AG09319 (cell line): ENCODE data around the gene CST5.
"Not testable (repeated sequence)": the region's sequence is repeated elsewhere in the genome, so short reads cannot be mapped to it uniquely, and the experiment has no call there.

Source experiments
- DNase-seq: peaks from one replicate; pipeline ENCODE4 v3.0.0-alpha.2; 2010; ENCODE audit warnings: low read depth; ENCODE audit errors: extremely low read depth
- TF ChIP-seq, protein P1 (sequence below): IDR thresholded peaks from 2 replicates; pipeline ENCODE4 v1.5.1; 2011; ENCODE audit warnings: low read depth, mild to moderate bottlenecking, inconsistent platforms, low read length, moderate library complexity

Gene CST5

DNA sequence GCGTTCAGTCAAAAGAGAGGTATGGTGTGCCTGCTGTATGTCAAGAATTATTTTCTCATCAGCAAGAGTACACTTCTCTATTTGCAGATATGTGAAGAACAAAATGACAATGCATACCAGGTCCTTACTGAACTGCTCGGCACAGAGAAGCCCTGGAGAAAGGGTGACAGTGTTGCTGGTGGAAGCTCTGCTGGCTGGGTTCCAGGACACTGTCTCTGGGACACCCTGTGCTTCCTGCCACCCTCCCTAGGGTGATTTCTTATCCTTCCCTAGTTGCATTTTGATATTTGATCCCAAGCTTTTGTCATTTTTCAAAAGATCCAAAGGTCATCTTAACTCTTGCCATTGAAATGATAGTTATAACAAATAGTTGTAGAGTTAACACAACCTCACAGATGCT, 8.3 kb upstream of the CST5 start:
- DNase-seq: no peak
- TF ChIP-seq, protein P1, sequence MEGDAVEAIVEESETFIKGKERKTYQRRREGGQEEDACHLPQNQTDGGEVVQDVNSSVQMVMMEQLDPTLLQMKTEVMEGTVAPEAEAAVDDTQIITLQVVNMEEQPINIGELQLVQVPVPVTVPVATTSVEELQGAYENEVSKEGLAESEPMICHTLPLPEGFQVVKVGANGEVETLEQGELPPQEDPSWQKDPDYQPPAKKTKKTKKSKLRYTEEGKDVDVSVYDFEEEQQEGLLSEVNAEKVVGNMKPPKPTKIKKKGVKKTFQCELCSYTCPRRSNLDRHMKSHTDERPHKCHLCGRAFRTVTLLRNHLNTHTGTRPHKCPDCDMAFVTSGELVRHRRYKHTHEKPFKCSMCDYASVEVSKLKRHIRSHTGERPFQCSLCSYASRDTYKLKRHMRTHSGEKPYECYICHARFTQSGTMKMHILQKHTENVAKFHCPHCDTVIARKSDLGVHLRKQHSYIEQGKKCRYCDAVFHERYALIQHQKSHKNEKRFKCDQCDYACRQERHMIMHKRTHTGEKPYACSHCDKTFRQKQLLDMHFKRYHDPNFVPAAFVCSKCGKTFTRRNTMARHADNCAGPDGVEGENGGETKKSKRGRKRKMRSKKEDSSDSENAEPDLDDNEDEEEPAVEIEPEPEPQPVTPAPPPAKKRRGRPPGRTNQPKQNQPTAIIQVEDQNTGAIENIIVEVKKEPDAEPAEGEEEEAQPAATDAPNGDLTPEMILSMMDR: no peak

DNA sequence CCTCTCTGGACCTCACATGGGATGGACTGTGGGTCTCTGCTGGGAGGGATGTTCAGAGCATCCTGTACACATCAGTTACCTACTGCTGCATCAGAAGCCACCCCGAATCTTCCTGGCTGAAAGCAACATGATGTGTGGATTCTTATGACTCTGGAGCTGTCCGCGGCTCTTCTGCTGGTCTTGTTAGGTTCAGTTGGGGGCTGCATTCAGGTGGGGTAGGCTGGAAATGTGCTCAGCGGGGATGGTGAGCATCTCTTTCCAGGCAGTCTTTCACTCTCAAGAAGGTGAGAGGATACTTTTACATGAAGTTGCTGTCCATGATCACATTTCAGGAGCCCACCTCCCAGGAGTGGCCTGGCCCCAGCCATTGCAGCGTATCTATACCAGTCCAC, 5.2 kb upstream of the CST5 start:
- TF ChIP-seq, protein P1: no peak
- no peak for DNase-seq

DNA sequence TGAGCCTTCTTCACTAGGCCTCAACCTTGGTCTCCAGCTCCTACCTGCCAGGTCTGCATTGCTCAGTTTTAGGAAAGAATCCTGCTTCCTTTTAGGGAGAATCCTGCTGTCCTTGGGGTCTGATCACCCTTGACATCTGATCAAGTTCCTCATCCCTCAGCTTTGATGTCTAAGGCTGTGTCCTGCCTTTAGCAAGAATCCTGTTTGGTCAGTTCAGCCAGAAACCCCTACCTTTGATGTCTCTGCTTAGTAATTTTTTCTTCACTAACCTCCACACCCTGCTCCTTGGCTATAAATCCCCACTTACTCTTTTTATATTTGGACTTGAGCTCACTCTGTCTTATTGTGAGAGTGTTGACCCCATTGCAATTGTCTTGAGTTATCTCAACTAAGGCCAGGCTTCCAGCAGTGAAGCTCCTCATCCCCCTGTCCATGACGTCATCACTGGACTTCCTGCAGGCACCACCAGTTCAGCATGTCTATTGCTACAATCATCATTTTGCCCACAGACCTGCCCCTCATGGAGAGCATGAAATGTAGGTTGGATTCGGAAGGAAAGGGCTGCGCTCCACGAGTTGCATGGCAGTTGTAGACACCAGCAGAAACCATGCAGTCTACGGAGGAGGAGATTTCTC, 4.7 kb upstream of the CST5 start:
- no peak for DNase-seq
- TF ChIP-seq, protein P1: no peak

DNA sequence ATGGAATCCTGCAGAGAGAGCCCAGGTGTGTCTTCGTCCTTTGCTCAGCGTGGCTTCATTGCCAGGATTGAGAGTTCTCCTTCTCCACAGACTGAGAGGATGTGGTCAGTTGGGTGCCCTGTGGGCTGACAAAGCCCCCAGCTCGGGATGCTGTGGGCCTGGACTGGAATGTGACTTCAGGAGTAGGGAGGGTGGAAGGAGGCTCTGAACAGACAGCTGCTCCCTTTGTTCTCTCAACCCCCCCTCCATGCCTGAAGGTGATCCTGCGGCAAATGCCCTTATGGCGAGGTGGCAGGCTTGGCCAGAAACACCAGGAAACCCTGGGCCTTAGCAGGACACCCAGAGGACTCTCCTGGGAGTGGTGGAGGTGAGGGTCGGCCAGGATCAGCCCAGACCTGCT, 1.8 kb upstream of the CST5 start:
- no peak for DNase-seq

DNA sequence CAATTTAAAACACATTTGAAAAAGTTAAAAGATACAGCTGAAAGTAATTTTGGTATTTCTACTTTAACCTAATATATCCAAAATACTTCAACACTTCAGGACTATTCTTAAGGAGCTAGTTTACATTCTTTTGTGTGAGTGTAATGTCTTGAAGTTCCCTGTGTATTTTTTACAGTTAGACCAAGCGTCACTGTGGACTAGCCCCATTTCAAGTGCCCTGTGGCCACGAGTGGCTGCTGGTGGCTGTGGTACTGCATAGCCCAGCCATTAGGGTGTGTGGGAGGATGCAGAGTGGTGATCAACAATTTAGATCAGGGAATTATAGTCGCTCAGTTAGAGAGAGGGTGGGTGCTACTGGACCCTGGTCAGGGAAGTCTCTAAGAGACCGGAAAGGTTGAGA, 869 bp upstream of the CST5 start:
- TF ChIP-seq, protein P1: no peak
- DNase-seq: no peak

More for the DNA sequence above, 1.8 kb upstream of the CST5 start:
- TF ChIP-seq, protein P1: no peak

DNA sequence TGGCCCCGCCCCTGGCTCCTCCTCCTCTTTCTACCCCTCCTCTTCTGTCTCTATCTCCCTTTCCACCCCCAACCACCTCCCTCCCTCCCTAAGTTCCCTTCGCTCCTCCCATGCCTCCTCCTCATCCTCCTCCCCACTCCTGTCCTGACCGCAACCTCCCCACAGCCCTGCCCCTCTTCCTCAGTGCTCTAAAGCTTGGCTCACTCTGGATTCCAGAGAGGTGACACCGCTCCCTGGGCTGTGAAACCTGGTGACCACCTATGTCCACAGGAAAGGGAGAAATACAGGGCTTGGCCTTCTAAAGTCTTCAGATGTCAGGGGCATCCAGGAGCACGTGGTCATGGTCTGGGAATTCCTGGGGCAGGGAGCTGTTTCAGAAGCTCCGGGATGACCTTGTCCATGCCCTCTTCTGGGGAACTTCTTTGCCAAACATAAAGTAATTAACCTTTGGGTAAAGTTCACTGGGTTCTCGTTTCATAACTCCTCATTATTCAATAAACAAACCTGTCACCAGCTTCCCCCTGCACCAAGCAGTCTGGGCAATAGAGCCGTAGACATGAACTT, 345 bp upstream of the CST5 start:
- DNase-seq: no peak
- TF ChIP-seq, protein P1: no peak

DNA sequence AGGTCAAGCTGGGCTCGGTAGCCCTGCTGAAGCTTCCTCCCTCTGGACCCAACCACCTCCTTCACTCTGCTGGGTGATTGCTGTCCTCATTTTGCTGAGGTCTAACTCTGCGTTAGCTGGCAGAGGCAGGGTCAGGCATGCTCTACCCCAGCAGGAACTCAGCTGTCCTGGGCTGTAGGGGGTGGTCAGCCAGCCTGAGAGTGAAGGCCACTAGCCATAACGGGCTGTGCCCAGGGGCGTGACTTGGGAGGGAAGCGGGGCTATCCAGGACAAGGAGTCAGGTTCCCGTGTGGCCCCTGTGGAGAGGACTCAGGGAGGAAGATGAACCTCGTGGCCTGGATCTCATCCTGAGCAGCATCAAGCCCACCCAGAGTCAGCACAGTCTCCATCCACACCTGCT, 761 bp downstream of the CST5 start:
- TF ChIP-seq, protein P1: no peak
- no peak for DNase-seq

DNA sequence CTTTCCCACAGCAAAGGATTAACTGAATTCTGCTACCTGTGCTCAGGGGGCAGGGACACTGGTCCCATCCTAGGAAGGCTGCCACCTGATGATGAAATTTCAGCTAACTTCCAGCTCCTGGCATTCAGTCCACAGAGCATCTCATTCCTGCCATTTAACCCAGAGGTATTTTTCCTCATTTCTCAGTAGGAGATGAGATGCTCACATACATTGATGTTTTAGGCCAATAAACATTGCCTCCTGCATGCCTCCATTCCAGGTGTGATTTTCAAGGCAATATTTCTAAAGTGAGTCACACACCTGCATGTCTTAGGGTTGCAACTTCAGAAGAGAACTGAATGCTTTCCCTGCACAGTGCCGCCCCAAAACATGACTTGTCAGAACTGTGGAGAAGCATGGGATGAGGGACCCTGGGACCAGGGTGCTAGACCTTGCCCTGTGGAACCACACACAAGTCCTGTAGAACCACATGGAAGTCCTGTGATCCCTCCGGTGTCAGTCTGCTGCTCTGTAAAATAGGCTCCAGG, 1.5 kb downstream of the CST5 start:
- not testable (repeated sequence) for DNase-seq
